Measurements from ENCODE around the gene KDM8. TPM values are rescaled to one million over a fixed set of nuclear protein-coding genes. Genes with fewer than 3 reads are reported as not detected.

The KDM8 gene
- polyA plus RNA-seq, 1 of the 3 experiments (the other 2 are of a cell fraction) = 3.3 TPM

GRCh38 chr16:27193300-27193990 is 9.9 kb upstream of the KDM8 start:
- no peaks in the 10 kb centered on the region for H3K9me3 ChIP-seq
- H3F3A ChIP-seq (replicated peaks; ENCODE audit: insufficient read depth) = no peaks in the 10 kb centered on the region
- WGBS (ENCODE audit: low lambda C conversion rate) = 62% methylated on average over 5 of the region's 6 CpGs
- no peaks in the 10 kb centered on the region; the same call in 1 of the 2 replicates for H3K27me3 ChIP-seq (ENCODE audit: insufficient read depth)
- no peak overlapping the region for H2AFZ ChIP-seq (ENCODE audit: low read depth)
- POLR2A ChIA-PET = interaction anchor here (0.6 kb wide), 1 partner anchor 878 kb away, joined by 6 read pairs; no protein-coding TSS in a partner anchor
- H3K4me3 ChIP-seq (ENCODE audit: low read depth in 2 of 2, low read length in 1 of 2) = no peak overlapping the region
- no peak for DNase-seq
- H3K4me2 ChIP-seq = no peak overlapping the region
- no peak overlapping the region for H3K27ac ChIP-seq (ENCODE audit: low read depth in 2 of 2, low read length in 1 of 2)
- H3K36me3 ChIP-seq (replicated peaks in 1 of 2; ENCODE audit: control insufficient read depth in 1 of 2, insufficient read depth in 2 of 2, low read length in 1 of 2) = no peaks in the 10 kb centered on the region
- TF ChIP-seq GABPA (IDR thresholded peaks at IDR 0.05; ENCODE audit: low read depth) (no peak), JUND (IDR thresholded peaks at IDR 0.05) (no peak), USF1 (IDR thresholded peaks at IDR 0.05; ENCODE audit: borderline replicate concordance, low read depth) (no peak), YY1 (IDR thresholded peaks at IDR 0.05; ENCODE audit: low read depth) (no peak), EP300 (IDR thresholded peaks at IDR 0.05; ENCODE audit: borderline replicate concordance in 1 of 2, low read depth in 1 of 2, low read length in 1 of 2) (no peak), PBX3 (IDR thresholded peaks at IDR 0.05) (no peak), TEAD4 (IDR thresholded peaks at IDR 0.05; ENCODE audit: borderline replicate concordance, insufficient read depth) (no peak), FOSL2 (IDR thresholded peaks at IDR 0.05; ENCODE audit: borderline replicate concordance, low read depth) (no peak), RAD21 (IDR thresholded peaks at IDR 0.05; ENCODE audit: low read length) (no peak), SMC3 (IDR thresholded peaks at IDR 0.05; ENCODE audit: low read depth, low read length) (no peak), RXRA (IDR thresholded peaks at IDR 0.05; ENCODE audit: borderline replicate concordance, low read depth) (no peak), MEF2A (IDR thresholded peaks at IDR 0.05; ENCODE audit: borderline replicate concordance, low read depth) (no peak), MAX (IDR thresholded peaks at IDR 0.05; ENCODE audit: low read depth) (no peak), NRF1 (IDR thresholded peaks at IDR 0.05; ENCODE audit: low read depth, low read length) (no peak), TCF12 (IDR thresholded peaks at IDR 0.05) (no peak), REST (IDR thresholded peaks at IDR 0.05; ENCODE audit: low read depth, low read length) (no peak), FOXJ3 (CRISPR knock-in tag; IDR thresholded peaks at IDR 0.05) (no peak), ELF1 (IDR thresholded peaks at IDR 0.05) (no peak)
- H3K9me2 ChIP-seq = no peaks in the 10 kb centered on the region
- H4K20me1 ChIP-seq (ENCODE audit: insufficient read depth) = no peaks in the 10 kb centered on the region
- H3K79me2 ChIP-seq (ENCODE audit: insufficient read depth) = no peaks in the 10 kb centered on the region
- no peak overlapping the region for H3K9ac ChIP-seq
- CTCF ChIA-PET = interaction anchor here (0.8 to 1.6 kb wide), 4 partner anchors 12 to 47 kb away, joined by 3 to 4 read pairs (median 4); no protein-coding TSS in a partner anchor
- peaks cover 0 to 11% of the 10 kb centered on the region in 2 experiments; a peak in 1 of 4 replicates for H3K4me1 ChIP-seq (ENCODE audit: control insufficient read depth in 1 of 2, insufficient read depth in 2 of 2, low read depth in 1 of 2, low read length in 1 of 2)
